GM20431 (cell line): ENCODE data around the gene CORO2A.
"Not testable (repeated sequence)": the region's sequence is repeated elsewhere in the genome, so short reads cannot be mapped to it uniquely, and the experiment has no call there.

Experiments
- in situ Hi-C: fragments of 300-500 bp; cut with MseI, MboI; formaldehyde crosslinking; loops from one replicate; pipeline ENCODE4 v1.15.0; 2020; ENCODE audit warnings: low sequenced_read_pairs; ENCODE audit not compliant: unreplicated experiment

CORO2A gene

GRCh38 chr9:98174502-98174918 is 17.9 kb downstream of the CORO2A start:
- in situ Hi-C loops = not testable (repeated sequence)

- in situ Hi-C loops = no loop called here
Observed at GRCh38 chr9:98173181-98173580, 19.3 kb downstream of the CORO2A start.

GRCh38 chr9:98172604-98173003 is 19.8 kb downstream of the CORO2A start:
- in situ Hi-C loops = no loop called here

GRCh38 chr9:98171176-98171925 is 21.1 kb downstream of the CORO2A start:
- in situ Hi-C loops = no loop called here

- in situ Hi-C loops = no loop called here
Observed at GRCh38 chr9:98168941-98169488, 23.4 kb downstream of the CORO2A start.

GRCh38 chr9:98168153-98168780 is 24.2 kb downstream of the CORO2A start:
- in situ Hi-C loops = no loop called here

GRCh38 chr9:98164912-98165311 is 27.5 kb downstream of the CORO2A start:
- in situ Hi-C loops = no loop called here

- in situ Hi-C loops = no loop called here
Observed at GRCh38 chr9:98162613-98163012, 29.8 kb downstream of the CORO2A start.

- in situ Hi-C loops = no loop called here
Observed at GRCh38 chr9:98161851-98162250, 30.6 kb downstream of the CORO2A start.

- in situ Hi-C loops = no loop called here
Observed at GRCh38 chr9:98159790-98160189, 32.6 kb downstream of the CORO2A start.

GRCh38 chr9:98159301-98159700 is 33.1 kb downstream of the CORO2A start:
- in situ Hi-C loops = no loop called here

- in situ Hi-C loops = no loop called here
Observed at GRCh38 chr9:98158071-98158831, 34.2 kb downstream of the CORO2A start.

- in situ Hi-C loops = no loop called here
Observed at GRCh38 chr9:98157372-98157771, 35.1 kb downstream of the CORO2A start.

GRCh38 chr9:98154678-98155077 is 37.8 kb downstream of the CORO2A start:
- in situ Hi-C loops = no loop called here

GRCh38 chr9:98152526-98152925 is 39.9 kb downstream of the CORO2A start:
- in situ Hi-C loops = no loop called here

- in situ Hi-C loops = no loop called here
Observed at GRCh38 chr9:98150721-98151120, 41.7 kb downstream of the CORO2A start.

- in situ Hi-C loops = no loop called here
Observed at GRCh38 chr9:98150164-98150563, 42.3 kb downstream of the CORO2A start.

- in situ Hi-C loops = no loop called here
Observed at GRCh38 chr9:98149422-98149821, 43.0 kb downstream of the CORO2A start.

GRCh38 chr9:98148486-98148885 is 44.0 kb downstream of the CORO2A start:
- in situ Hi-C loops = no loop called here

GRCh38 chr9:98147582-98147981 is 44.9 kb downstream of the CORO2A start:
- in situ Hi-C loops = no loop called here
